Suprapubic skin (tissue), 4 donors: ENCODE measurements around the gene ABI1. TPM values are rescaled to one million over a fixed set of nuclear protein-coding genes. Genes with fewer than 3 reads are reported as not detected.

Experiments used
- DNase-seq, 2 donors: peaks; one replicate each; pipeline ENCODE4 v3.0.0-alpha.2; 2019; ENCODE audit warnings: low spot score in 2 of 2
- H3K27ac ChIP-seq: fragments of 200-600 bp; sonication (generic); one replicate; pipeline ENCODE4 v1.5.1; 2019
- H3K27me3 ChIP-seq: fragments of 200-600 bp; sonication (generic); one replicate; pipeline ENCODE4 v1.5.1; 2019
- H3K36me3 ChIP-seq: fragments of 200-600 bp; sonication (generic); one replicate; pipeline ENCODE4 v1.5.1; 2019
- H3K4me1 ChIP-seq: fragments of 200-600 bp; sonication (generic); one replicate; pipeline ENCODE4 v1.5.1; 2019
- H3K4me3 ChIP-seq: fragments of 200-600 bp; sonication (generic); one replicate; pipeline ENCODE4 v1.5.1; 2019; ENCODE audit warnings: mild to moderate bottlenecking
- H3K9me3 ChIP-seq: fragments of 200-600 bp; sonication (generic); one replicate; pipeline ENCODE4 v1.5.1; 2019
- EP300 ChIP-seq: sonication (generic); formaldehyde crosslinking; IDR thresholded peaks from one replicate; pipeline ENCODE4 v1.6.1; 2017; ENCODE audit warnings: antibody characterized with exemption
- POLR2A ChIP-seq, 2 donors: fragments of 450-650 bp; IDR thresholded peaks; one replicate each; pipeline ENCODE4 v1.6.1; 2017; ENCODE audit warnings: antibody characterized with exemption in 2 of 2, mild to moderate bottlenecking in 2 of 2, moderate library complexity in 2 of 2
- POLR2AphosphoS5 ChIP-seq, 3 donors: sonication (generic); formaldehyde crosslinking; IDR thresholded peaks; one replicate each; pipeline ENCODE4 v1.6.1; 2017; ENCODE audit warnings: antibody characterized with exemption in 3 of 3
- WGBS: methylation state at CpG from one replicate; pipeline ENCODE4 v1.1.5; 2018; 5-methylcytosine and 5-hydroxymethylcytosine counted together
- total RNA-seq, 4 donors: library from RNA; depleted of rRNA; stranded (reverse); fragments of >200 nt; gene quantifications; one replicate each; pipeline ENCODE4 v1.1.0, GENCODE V29; 2016
- TF ChIP-seq, protein P1 (sequence below), 2 donors: fragments of 200-600 bp in 1 of 2; fragments of 450-650 bp in 1 of 2; sonication (generic) in 1 of 2; IDR thresholded peaks; one replicate each; pipeline ENCODE4 v1.5.1; 2016 to 2019; ENCODE audit warnings: antibody characterized with exemption in 2 of 2, mild to moderate bottlenecking in 1 of 2, moderate library complexity in 1 of 2

ABI1 gene
- total RNA-seq, 4 donors from 2014 or later = 62.9 to 78.8 (median 71.8) TPM

DNA sequence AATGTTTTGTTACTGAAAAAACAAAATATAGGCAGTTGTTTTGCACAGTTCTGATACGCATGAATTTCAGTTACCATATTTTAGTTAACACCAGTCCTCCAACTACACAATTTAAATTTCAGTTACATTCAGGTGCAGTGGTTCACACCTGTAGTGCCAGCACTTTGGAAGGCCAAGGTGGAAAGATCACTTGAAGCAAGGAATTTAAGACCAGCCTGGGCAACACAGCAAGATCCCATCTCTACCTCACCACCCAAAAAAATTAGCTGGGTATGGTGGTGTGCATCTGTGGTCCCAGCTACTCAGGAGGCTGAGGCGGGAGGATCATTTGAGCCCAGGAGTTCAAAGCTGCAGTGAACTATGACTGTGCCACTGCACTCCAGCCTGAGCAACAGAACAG is 45.3 kb downstream of the ABI1 start:
- WGBS = 68% methylated on average over 2 of the region's 2 CpGs

DNA sequence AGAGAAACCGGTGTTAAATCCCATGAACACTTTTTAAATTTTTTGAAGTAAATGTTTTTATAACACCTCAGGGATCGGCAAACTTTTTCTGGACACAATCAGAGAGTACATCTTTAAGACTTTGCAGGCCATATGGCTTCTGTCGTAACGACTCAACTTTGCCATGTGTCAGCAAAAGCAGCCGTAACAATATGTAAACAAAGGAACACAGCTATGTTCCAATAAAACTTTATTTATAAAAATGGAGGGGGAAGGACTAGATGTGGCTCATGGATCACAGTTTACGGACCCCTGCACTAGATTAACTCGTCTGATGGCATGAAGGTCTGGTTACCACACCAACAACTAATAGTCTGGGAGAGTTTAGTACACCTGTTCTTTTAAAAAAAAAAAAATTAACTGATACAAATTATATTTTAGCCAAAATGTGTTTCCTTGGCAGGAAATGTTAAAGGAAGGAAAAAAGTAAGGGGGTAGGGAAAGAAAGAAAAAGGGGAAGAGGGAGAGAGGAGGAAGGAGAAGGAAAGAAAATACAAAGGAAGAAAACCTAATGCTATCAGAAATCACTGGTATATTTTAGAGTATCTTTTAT is 50.2 kb downstream of the ABI1 start:
- no peaks in the 10 kb centered on the region for H3K27me3 ChIP-seq
- DNase-seq = no peak
- no peaks in the 10 kb centered on the region for H3K36me3 ChIP-seq
- H3K4me1 ChIP-seq = peaks cover 8% of the 10 kb centered on the region
- TF ChIP-seq EP300 = no peak
- TF ChIP-seq, protein P1, sequence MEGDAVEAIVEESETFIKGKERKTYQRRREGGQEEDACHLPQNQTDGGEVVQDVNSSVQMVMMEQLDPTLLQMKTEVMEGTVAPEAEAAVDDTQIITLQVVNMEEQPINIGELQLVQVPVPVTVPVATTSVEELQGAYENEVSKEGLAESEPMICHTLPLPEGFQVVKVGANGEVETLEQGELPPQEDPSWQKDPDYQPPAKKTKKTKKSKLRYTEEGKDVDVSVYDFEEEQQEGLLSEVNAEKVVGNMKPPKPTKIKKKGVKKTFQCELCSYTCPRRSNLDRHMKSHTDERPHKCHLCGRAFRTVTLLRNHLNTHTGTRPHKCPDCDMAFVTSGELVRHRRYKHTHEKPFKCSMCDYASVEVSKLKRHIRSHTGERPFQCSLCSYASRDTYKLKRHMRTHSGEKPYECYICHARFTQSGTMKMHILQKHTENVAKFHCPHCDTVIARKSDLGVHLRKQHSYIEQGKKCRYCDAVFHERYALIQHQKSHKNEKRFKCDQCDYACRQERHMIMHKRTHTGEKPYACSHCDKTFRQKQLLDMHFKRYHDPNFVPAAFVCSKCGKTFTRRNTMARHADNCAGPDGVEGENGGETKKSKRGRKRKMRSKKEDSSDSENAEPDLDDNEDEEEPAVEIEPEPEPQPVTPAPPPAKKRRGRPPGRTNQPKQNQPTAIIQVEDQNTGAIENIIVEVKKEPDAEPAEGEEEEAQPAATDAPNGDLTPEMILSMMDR (IDR thresholded peaks at IDR 0.05) = no peak
- TF ChIP-seq POLR2A (IDR thresholded peaks at IDR 0.05) = no peak
- TF ChIP-seq POLR2AphosphoS5 (IDR thresholded peaks at IDR 0.05) = no peak
- H3K27ac ChIP-seq = no peak overlapping the region
- no peak overlapping the region for H3K4me3 ChIP-seq
- WGBS = 81% methylated on average over 7 of the region's 7 CpGs
- no peaks in the 10 kb centered on the region for H3K9me3 ChIP-seq

More for the DNA sequence above, 45.3 kb downstream of the ABI1 start:
- Histone ChIP-seq H3K4me1 (peaks cover 4% of the 10 kb centered on the region), H3K9me3 (no peaks in the 10 kb centered on the region), H3K36me3 (no peaks in the 10 kb centered on the region), H3K27me3 (no peaks in the 10 kb centered on the region), H3K4me3 (no peak overlapping the region), H3K27ac (no peak overlapping the region)
- TF ChIP-seq POLR2AphosphoS5 (IDR thresholded peaks at IDR 0.05) = no peak
- no peak for TF ChIP-seq EP300
- TF ChIP-seq, protein P1 (IDR thresholded peaks at IDR 0.05) = no peak
- TF ChIP-seq POLR2A (IDR thresholded peaks at IDR 0.05) = no peak
- DNase-seq = no peak

DNA sequence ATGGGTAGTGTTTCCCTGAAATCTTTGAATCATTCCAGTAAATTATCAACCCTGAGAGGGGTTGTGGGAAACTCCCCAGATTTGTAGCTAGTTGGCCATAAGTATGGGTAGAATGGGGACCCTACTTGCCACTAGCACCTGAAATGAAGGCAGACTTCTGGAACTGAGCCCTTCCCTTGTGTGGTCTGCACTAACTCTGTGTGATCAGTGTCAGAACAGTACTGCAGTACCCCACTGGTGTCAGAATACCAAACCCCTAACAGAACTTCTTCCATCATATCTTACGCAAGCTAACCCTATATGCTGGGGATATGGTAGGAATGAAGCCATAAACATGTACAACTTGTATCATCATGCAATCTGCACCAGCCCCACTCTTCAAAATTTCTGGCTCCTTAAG is 50.8 kb downstream of the ABI1 start:
- Histone ChIP-seq H3K27me3 (no peaks in the 10 kb centered on the region), H3K27ac (no peak overlapping the region), H3K9me3 (no peaks in the 10 kb centered on the region), H3K4me1 (peaks cover 14% of the 10 kb centered on the region), H3K36me3 (no peaks in the 10 kb centered on the region), H3K4me3 (no peak overlapping the region)
- WGBS = 100% methylated on average over 1 of the region's 1 CpG
- DNase-seq = no peak
- no peak for TF ChIP-seq POLR2A (IDR thresholded peaks at IDR 0.05)
- TF ChIP-seq EP300 = no peak
- TF ChIP-seq, protein P1 (IDR thresholded peaks at IDR 0.05) = no peak
- no peak for TF ChIP-seq POLR2AphosphoS5 (IDR thresholded peaks at IDR 0.05)

DNA sequence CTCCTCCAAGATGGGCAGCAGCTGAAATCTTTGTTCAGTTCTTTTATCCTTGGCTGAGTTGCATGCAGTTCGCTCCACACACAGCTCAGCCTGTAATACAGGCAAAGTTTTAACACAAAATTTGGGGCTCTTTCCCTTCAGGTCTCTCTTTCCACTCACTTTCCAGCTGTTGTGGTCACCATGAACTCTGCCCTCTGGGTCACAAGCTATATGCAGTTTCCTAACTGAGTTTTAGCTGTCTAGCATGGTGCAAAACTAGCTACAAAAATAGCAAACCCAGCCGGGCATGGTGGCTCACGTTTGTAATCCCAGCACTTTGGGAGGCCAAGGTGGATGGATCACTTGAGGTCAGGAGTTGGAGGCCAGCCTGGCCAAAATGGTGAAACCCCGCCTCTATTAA is 53.2 kb downstream of the ABI1 start:
- Histone ChIP-seq H3K27ac (no peak overlapping the region), H3K36me3 (no peaks in the 10 kb centered on the region), H3K4me3 (no peak overlapping the region), H3K9me3 (no peaks in the 10 kb centered on the region), H3K27me3 (no peaks in the 10 kb centered on the region), H3K4me1 (peaks cover 35% of the 10 kb centered on the region)
- WGBS = 85% methylated on average over 4 of the region's 4 CpGs
- TF ChIP-seq POLR2A (IDR thresholded peaks at IDR 0.05) (no peak), POLR2AphosphoS5 (IDR thresholded peaks at IDR 0.05) (no peak), EP300 (no peak)
- TF ChIP-seq, protein P1 (IDR thresholded peaks at IDR 0.05) = no peak
- no peak for DNase-seq

DNA sequence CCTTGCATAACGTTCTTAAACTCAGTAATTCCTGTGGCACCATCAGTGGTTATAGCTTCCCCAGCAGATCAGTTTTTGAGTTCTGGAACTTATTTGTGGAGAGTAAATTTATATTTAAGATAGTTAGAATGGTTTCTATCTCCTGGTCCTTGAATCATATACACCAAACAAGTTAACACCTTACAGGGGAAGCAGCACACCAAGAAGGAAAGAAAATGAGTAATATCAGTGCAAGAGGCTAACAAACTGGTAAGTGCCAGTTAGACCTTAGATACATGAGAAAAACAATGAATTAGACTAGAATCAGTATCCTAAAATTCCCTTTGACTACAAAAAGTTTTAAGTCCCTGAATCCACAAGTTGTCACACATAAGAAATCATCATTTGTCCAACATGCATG is 54.2 kb downstream of the ABI1 start:
- H3K4me1 ChIP-seq = peaks cover 36% of the 10 kb centered on the region
- no peak for DNase-seq
- 72% methylated on average over 1 of the region's 1 CpG for WGBS
- no peaks in the 10 kb centered on the region for H3K9me3 ChIP-seq
- no peak overlapping the region for H3K27ac ChIP-seq
- no peak for TF ChIP-seq POLR2A (IDR thresholded peaks at IDR 0.05)
- TF ChIP-seq, protein P1 (IDR thresholded peaks at IDR 0.05) = no peak
- no peak for TF ChIP-seq EP300
- no peak for TF ChIP-seq POLR2AphosphoS5 (IDR thresholded peaks at IDR 0.05)
- H3K27me3 ChIP-seq = no peaks in the 10 kb centered on the region
- H3K36me3 ChIP-seq = no peaks in the 10 kb centered on the region
- no peak overlapping the region for H3K4me3 ChIP-seq
